Loucy (cell line): Measurements from ENCODE around the gene ADAMTSL4.

Experiments used
- EZH2phosphoT487 ChIP-seq: fragments of 200-600 bp; IDR thresholded peaks from 2 replicates; pipeline ENCODE4 v1.6.1; 2018; ENCODE audit warnings: antibody characterized with exemption, mild to moderate bottlenecking, moderate library complexity, borderline replicate concordance
- TF ChIP-seq, protein P1 (sequence below): fragments of 200-600 bp; sonication (generic); conservative IDR thresholded peaks from 2 replicates; pipeline ENCODE4 v1.5.1; 2014; ENCODE audit warnings: mild to moderate bottlenecking, antibody characterized with exemption, low read length

DNA sequence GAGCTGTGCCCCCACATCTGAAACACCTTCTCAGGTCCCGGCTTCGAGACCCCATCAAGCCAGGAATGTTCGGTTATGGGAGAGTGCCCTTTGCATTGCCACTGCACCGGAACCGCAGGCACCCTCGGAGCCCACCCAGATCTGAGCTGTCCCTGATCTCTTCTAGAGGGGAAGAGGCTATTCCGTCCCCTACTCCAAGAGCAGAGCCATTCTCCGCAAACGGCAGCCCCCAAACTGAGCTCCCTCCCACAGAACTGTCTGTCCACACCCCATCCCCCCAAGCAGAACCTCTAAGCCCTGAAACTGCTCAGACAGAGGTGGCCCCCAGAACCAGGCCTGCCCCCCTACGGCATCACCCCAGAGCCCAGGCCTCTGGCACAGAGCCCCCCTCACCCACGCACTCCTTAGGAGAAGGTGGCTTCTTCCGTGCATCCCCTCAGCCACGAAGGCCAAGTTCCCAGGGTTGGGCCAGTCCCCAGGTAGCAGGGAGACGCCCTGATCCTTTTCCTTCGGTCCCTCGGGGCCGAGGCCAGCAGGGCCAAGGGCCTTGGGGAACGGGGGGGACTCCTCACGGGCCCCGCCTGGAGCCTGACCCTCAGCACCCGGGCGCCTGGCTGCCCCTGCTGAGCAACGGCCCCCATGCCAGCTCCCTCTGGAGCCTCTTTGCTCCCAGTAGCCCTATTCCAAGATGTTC lies 4.3 kb downstream of the ADAMTSL4 start:
- TF ChIP-seq, protein P1, sequence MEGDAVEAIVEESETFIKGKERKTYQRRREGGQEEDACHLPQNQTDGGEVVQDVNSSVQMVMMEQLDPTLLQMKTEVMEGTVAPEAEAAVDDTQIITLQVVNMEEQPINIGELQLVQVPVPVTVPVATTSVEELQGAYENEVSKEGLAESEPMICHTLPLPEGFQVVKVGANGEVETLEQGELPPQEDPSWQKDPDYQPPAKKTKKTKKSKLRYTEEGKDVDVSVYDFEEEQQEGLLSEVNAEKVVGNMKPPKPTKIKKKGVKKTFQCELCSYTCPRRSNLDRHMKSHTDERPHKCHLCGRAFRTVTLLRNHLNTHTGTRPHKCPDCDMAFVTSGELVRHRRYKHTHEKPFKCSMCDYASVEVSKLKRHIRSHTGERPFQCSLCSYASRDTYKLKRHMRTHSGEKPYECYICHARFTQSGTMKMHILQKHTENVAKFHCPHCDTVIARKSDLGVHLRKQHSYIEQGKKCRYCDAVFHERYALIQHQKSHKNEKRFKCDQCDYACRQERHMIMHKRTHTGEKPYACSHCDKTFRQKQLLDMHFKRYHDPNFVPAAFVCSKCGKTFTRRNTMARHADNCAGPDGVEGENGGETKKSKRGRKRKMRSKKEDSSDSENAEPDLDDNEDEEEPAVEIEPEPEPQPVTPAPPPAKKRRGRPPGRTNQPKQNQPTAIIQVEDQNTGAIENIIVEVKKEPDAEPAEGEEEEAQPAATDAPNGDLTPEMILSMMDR, result no peak
- TF ChIP-seq EZH2phosphoT487, result no peak
